MM.1S (cell line): ENCODE measurements around the gene SIK1.
"Not testable (repeated sequence)": the region's sequence is repeated elsewhere in the genome, so short reads cannot be mapped to it uniquely, and the experiment has no call there.

Source experiments
- EZH2 ChIP-seq: fragments of 300-600 bp; sonication (generic); optimal IDR thresholded peaks from 2 replicates; pipeline ENCODE3; 2017; ENCODE audit warnings: low read depth, mild to moderate bottlenecking, antibody characterized with exemption, low read length, mixed read lengths
- TF ChIP-seq, protein P1 (sequence below): fragments of 300-600 bp; sonication (generic); IDR thresholded peaks from 2 replicates; pipeline ENCODE4 v1.5.1; 2016; ENCODE audit warnings: antibody characterized with exemption, low read length, mixed read lengths

DNA sequence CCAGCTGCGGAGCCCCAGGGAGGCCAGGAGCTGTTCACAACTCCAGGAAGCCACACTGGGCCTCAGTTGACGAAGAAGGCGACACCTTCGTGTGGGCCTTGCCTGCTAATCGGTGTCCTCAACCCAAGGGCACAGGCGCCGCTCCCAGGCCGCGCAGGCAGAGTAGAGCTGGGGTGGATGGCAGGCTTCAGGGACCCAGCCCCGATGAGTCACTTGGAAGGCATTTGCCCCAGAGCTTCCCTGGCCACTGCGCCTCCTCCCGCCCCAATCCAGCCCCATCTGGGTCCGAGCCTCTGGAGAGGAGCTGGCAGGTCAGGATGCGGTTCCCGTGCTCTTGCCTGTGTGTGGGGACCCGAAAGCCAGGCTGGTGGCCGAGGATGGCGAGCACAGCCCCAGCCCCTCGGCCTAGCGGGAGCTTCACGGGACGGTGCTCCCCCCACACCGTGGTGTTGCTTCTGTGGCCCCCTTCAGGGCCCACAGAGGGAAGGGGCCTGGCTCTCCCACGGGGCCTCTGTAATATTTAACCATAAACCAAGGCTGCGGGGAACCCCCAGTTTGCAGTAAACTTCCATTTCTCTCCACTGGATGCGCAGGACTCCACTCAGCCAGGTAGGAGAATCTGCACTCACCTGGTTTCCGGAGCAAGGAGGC is 30.0 kb downstream of the SIK1 start:
- TF ChIP-seq, protein P1, sequence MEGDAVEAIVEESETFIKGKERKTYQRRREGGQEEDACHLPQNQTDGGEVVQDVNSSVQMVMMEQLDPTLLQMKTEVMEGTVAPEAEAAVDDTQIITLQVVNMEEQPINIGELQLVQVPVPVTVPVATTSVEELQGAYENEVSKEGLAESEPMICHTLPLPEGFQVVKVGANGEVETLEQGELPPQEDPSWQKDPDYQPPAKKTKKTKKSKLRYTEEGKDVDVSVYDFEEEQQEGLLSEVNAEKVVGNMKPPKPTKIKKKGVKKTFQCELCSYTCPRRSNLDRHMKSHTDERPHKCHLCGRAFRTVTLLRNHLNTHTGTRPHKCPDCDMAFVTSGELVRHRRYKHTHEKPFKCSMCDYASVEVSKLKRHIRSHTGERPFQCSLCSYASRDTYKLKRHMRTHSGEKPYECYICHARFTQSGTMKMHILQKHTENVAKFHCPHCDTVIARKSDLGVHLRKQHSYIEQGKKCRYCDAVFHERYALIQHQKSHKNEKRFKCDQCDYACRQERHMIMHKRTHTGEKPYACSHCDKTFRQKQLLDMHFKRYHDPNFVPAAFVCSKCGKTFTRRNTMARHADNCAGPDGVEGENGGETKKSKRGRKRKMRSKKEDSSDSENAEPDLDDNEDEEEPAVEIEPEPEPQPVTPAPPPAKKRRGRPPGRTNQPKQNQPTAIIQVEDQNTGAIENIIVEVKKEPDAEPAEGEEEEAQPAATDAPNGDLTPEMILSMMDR: not testable (repeated sequence)
- TF ChIP-seq EZH2: not testable (repeated sequence)
